ENCODE data around the gene PRCC.
A peak's percentile ranks its signal among the peaks of the same experiment; 100 is the strongest.

Gene PRCC

DNA sequence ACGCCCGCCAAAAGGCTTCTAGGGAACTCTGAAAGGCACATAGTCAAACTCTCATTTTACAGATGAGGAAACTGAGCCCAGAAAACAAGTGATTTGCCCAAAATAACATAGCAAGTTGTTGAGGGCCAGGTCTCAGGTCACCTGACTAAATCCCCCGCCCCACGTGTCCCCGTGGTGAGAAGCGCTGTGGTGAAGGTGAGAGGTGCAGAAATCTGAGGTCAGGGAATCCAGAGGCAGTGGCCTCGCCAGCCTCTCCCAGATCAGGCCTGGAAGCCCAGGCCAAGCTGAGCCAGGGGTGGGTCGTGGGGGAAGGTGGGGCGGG is 21.0 kb upstream of the PRCC start:
- Histone ChIP-seq H3K9me3 (ENCODE audit: control insufficient read depth, low read length) (no peaks in the 10 kb centered on the region), H3K9ac (ENCODE audit: low read length) (peak overlapping the region; percentile 90)

GRCh38 chr1:156746728-156747631 is 20.4 kb upstream of the PRCC start:
- DNase-seq (ENCODE audit: low read depth) = peak; percentile 94
- Histone ChIP-seq H3K4me3 (ENCODE audit: low read length) (peak overlapping the region; percentile 94), H3K9me3 (ENCODE audit: control insufficient read depth, low read length) (no peaks in the 10 kb centered on the region), H3K4me1 (ENCODE audit: control insufficient read depth, insufficient read depth, low read length) (peaks cover 49% of the 10 kb centered on the region), H3K27me3 (replicated peaks; ENCODE audit: control insufficient read depth, insufficient read depth, low read length) (no peaks in the 10 kb centered on the region), H3K36me3 (ENCODE audit: control insufficient read depth, insufficient read depth, low read length, severe bottlenecking) (peaks cover 27% of the 10 kb centered on the region), H3K9ac (ENCODE audit: low read length) (peak overlapping the region; percentile 95)

More for the DNA sequence above, 21.0 kb upstream of the PRCC start:
- no peak for DNase-seq (ENCODE audit: low read depth)
- H3K4me1 ChIP-seq (ENCODE audit: control insufficient read depth, insufficient read depth, low read length) = peaks cover 54% of the 10 kb centered on the region
- no peaks in the 10 kb centered on the region for H3K27me3 ChIP-seq (replicated peaks; ENCODE audit: control insufficient read depth, insufficient read depth, low read length)
- H3K4me3 ChIP-seq (ENCODE audit: low read length) = peak overlapping the region; percentile 81
- peaks cover 33% of the 10 kb centered on the region for H3K36me3 ChIP-seq (ENCODE audit: control insufficient read depth, insufficient read depth, low read length, severe bottlenecking)

GRCh38 chr1:156747742-156748669 is 19.3 kb upstream of the PRCC start:
- H3K27me3 ChIP-seq (replicated peaks; ENCODE audit: control insufficient read depth, insufficient read depth, low read length) = no peaks in the 10 kb centered on the region
- peak; percentile 45 for DNase-seq (ENCODE audit: low read depth)
- peaks cover 16% of the 10 kb centered on the region for H3K36me3 ChIP-seq (ENCODE audit: control insufficient read depth, insufficient read depth, low read length, severe bottlenecking)
- H3K9ac ChIP-seq (ENCODE audit: low read length) = peak overlapping the region; percentile 95
- no peaks in the 10 kb centered on the region for H3K9me3 ChIP-seq (ENCODE audit: control insufficient read depth, low read length)
- H3K4me3 ChIP-seq (ENCODE audit: low read length) = peak overlapping the region; percentile 94
- peaks cover 57% of the 10 kb centered on the region for H3K4me1 ChIP-seq (ENCODE audit: control insufficient read depth, insufficient read depth, low read length)

DNA sequence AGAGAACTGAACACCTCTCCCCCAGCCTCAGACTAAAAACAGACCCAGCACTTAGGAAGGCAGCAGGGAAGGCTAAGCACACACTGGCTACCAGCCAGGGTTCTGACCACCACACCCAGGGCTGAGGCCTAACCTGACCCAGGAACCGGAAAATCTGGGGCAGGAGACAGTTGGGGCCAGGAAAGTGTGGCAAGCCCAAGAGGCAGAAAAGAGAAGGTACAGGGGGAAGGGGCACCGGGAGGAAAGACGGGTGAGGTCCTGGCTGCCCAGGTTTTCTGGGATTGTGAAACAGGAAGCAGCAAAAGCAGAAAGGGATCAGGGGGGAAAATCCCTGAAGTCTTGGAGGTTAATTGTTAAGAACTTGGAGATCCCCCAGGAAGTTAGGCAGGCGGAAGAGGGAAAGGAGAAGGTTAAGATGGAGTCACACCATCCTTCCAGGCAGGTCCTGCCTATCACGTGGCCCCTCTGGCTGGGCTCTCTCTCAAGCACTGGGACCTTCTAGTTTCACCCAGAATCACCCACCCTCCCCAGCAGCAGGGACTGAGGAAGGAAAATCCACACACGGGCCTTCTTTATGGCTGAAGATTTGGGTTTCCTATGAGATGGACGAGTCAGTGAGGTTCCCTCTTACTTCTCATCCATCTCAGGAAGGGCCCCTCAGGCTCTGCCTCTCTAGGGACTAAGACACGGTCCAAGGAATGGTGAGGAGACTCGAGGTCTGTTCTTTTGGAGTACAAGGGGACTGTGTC is 18.5 kb upstream of the PRCC start:
- Histone ChIP-seq H3K9me3 (ENCODE audit: control insufficient read depth, low read length) (no peaks in the 10 kb centered on the region), H3K27me3 (replicated peaks; ENCODE audit: control insufficient read depth, insufficient read depth, low read length) (no peaks in the 10 kb centered on the region), H3K4me3 (ENCODE audit: low read length) (peak overlapping the region; percentile 94), H3K9ac (ENCODE audit: low read length) (peak overlapping the region; percentile 95), H3K4me1 (ENCODE audit: control insufficient read depth, insufficient read depth, low read length) (peaks cover 65% of the 10 kb centered on the region), H3K36me3 (ENCODE audit: control insufficient read depth, insufficient read depth, low read length, severe bottlenecking) (peaks cover 8% of the 10 kb centered on the region)
- peak; percentile 65 for DNase-seq (ENCODE audit: low read depth)

GRCh38 chr1:156749419-156750118 is 17.8 kb upstream of the PRCC start:
- peaks cover 5% of the 10 kb centered on the region for H3K36me3 ChIP-seq (ENCODE audit: control insufficient read depth, insufficient read depth, low read length, severe bottlenecking)
- H3K9ac ChIP-seq (ENCODE audit: low read length) = peak overlapping the region; percentile 95
- no peak for DNase-seq (ENCODE audit: low read depth)
- H3K27me3 ChIP-seq (replicated peaks; ENCODE audit: control insufficient read depth, insufficient read depth, low read length) = no peaks in the 10 kb centered on the region
- no peaks in the 10 kb centered on the region for H3K9me3 ChIP-seq (ENCODE audit: control insufficient read depth, low read length)
- peak overlapping the region; percentile 94 for H3K4me3 ChIP-seq (ENCODE audit: low read length)
- H3K4me1 ChIP-seq (ENCODE audit: control insufficient read depth, insufficient read depth, low read length) = peaks cover 66% of the 10 kb centered on the region

GRCh38 chr1:156750191-156750672 is 17.1 kb upstream of the PRCC start:
- no peaks in the 10 kb centered on the region for H3K9me3 ChIP-seq (ENCODE audit: control insufficient read depth, low read length)
- H3K36me3 ChIP-seq (ENCODE audit: control insufficient read depth, insufficient read depth, low read length, severe bottlenecking) = no peaks in the 10 kb centered on the region
- H3K4me3 ChIP-seq (ENCODE audit: low read length) = peak overlapping the region; percentile 94
- H3K4me1 ChIP-seq (ENCODE audit: control insufficient read depth, insufficient read depth, low read length) = peaks cover 60% of the 10 kb centered on the region
- DNase-seq (ENCODE audit: low read depth) = peak; percentile 59
- H3K9ac ChIP-seq (ENCODE audit: low read length) = peak overlapping the region; percentile 95
- H3K27me3 ChIP-seq (replicated peaks; ENCODE audit: control insufficient read depth, insufficient read depth, low read length) = no peaks in the 10 kb centered on the region

- peak; percentile 82 for DNase-seq (ENCODE audit: low read depth)
- peaks cover 54% of the 10 kb centered on the region for H3K4me1 ChIP-seq (ENCODE audit: control insufficient read depth, insufficient read depth, low read length)
These were observed 16.5 kb upstream of the PRCC start for GRCh38 chr1:156750711-156751450.

DNA sequence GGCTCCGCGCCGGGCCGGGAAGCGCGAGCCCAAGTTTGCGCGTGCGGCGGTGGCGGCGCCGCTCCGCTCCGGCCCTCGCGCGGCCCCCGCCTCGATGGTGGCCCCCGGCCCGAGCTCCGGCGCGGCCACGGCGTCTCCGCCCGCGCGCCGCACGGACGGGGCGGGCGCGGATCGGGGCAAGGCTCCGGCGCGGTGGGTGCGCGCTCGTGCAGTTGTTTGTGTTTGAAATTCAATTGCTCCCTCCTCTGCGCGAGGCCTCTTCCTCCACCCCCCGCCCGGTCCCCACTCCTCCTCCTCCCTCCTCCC is 15.9 kb upstream of the PRCC start, which contains the start of gene HDGF:
HDGF (minus strand) TSS at position 225 of the 306 bp plus-strand sequence. CDS start 246 bp downstream, outside the sequence.
- Histone ChIP-seq H3K9ac (ENCODE audit: low read length) (peak within 1 kb of the TSS; percentile 97), H3K4me1 (ENCODE audit: control insufficient read depth, insufficient read depth, low read length) (peaks cover 48% of the 10 kb centered on the region), H3K9me3 (ENCODE audit: control insufficient read depth, low read length) (no peaks in the 10 kb centered on the region), H3K4me3 (ENCODE audit: low read length) (peak within 1 kb of the TSS; percentile 94), H3K36me3 (ENCODE audit: control insufficient read depth, insufficient read depth, low read length, severe bottlenecking) (no peaks in the 10 kb centered on the region), H3K27me3 (replicated peaks; ENCODE audit: control insufficient read depth, insufficient read depth, low read length) (no peaks in the 10 kb centered on the region)
- no peak for DNase-seq (ENCODE audit: low read depth)

More at GRCh38 chr1:156750711-156751450, 16.5 kb upstream of the PRCC start:
- peak overlapping the region; percentile 94 for H3K4me3 ChIP-seq (ENCODE audit: low read length)
- no peaks in the 10 kb centered on the region for H3K36me3 ChIP-seq (ENCODE audit: control insufficient read depth, insufficient read depth, low read length, severe bottlenecking)
- peak overlapping the region; percentile 95 for H3K9ac ChIP-seq (ENCODE audit: low read length)
- H3K9me3 ChIP-seq (ENCODE audit: control insufficient read depth, low read length) = no peaks in the 10 kb centered on the region
- no peaks in the 10 kb centered on the region for H3K27me3 ChIP-seq (replicated peaks; ENCODE audit: control insufficient read depth, insufficient read depth, low read length)

DNA sequence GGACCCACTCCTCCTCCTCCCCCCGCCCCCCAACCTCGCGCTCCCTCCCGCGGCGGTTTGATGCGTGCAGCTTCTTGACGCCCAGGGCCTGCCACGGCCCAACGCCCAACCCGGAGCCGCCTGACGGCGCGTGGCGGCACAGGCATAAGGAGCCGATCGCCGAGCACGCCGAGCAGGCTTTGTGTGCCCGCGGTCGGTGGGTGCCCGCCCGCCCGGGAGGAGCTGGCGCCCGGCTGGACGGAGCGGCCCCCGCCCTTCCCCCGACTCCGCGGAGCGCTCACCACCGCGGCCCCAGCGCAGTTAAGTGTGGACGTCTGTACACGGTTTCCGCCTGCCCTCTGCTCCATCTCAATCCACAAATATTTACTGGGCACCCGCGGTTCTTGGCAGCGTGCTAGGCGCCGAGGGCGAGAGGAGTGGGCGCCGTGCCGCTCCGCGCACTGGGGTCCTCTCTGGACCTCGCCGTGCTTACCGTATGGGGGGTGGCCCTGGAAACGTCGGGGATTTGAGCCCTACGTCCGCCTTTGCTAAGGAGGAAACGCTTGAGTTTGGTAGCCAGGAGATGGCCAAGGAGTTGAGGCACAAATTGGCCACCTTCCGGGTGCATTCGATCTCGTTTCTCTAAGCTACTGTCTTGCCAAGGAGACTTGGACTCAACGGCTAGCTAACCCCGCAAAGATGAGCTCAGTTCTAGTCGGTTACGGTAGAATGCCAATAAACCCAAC is 15.4 kb upstream of the PRCC start:
- Histone ChIP-seq H3K4me3 (ENCODE audit: low read length) (peak overlapping the region; percentile 94), H3K9me3 (ENCODE audit: control insufficient read depth, low read length) (no peaks in the 10 kb centered on the region), H3K36me3 (ENCODE audit: control insufficient read depth, insufficient read depth, low read length, severe bottlenecking) (no peaks in the 10 kb centered on the region), H3K27me3 (replicated peaks; ENCODE audit: control insufficient read depth, insufficient read depth, low read length) (no peaks in the 10 kb centered on the region), H3K4me1 (ENCODE audit: control insufficient read depth, insufficient read depth, low read length) (peaks cover 45% of the 10 kb centered on the region), H3K9ac (ENCODE audit: low read length) (peak overlapping the region; percentile 97)
- DNase-seq (ENCODE audit: low read depth) = peak; percentile 99

Measured in adipocyte (in vitro differentiated cells).